ENCODE results near the gene PAM16.
"Not testable (repeated sequence)": the region's sequence is repeated elsewhere in the genome, so short reads cannot be mapped to it uniquely, and the experiment has no call there.

Gene PAM16

DNA sequence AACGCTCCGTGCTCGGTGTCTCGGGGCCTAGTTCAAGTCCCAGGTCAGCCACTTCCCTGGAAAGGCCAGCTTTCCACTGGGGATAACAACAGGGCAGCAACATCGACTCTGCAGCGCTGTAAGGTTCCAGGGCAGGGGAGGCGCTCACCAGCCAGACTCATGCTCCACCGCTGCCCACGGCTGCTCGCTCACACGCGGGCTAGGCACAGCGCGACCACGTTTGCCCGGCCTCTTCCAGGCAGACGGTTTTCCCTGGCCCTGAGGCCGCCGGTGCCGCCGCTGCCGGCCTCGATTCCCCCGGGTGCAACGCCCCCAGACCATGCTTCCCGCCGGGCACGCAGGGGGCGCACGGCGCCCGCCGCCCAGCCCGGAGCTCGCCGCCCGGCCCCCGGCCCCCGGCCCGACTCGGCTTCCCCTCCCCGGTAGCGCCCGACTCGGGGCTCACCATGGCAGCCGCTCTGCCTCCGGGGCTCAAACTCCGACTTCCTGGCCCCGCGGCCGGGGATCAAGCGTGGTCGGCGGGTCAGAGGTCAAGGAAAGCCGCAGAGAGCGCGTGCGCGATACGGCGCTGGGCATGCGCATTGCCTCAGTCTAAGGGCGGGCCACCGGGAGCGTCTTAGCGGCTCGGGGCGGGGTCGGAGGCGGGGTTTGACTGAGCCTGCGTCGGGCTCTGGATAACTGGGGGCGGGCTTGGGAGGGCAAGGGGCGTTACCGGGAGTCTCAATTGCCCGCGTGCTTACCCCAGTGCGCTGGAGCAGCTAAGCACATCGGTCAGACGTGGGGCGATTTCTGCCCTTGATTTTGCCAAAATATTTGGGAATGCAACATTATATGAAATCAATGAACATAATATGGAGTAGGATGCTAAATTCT is at the start of gene PAM16:
TSS of gene PAM16 (minus strand) at position 535 of the 873 bp plus-strand sequence. CDS start at position 448, 87 bp downstream.
- peak; percentile 79 to 82 for DNase-seq (ENCODE audit: low read depth in 2 of 2)

DNA sequence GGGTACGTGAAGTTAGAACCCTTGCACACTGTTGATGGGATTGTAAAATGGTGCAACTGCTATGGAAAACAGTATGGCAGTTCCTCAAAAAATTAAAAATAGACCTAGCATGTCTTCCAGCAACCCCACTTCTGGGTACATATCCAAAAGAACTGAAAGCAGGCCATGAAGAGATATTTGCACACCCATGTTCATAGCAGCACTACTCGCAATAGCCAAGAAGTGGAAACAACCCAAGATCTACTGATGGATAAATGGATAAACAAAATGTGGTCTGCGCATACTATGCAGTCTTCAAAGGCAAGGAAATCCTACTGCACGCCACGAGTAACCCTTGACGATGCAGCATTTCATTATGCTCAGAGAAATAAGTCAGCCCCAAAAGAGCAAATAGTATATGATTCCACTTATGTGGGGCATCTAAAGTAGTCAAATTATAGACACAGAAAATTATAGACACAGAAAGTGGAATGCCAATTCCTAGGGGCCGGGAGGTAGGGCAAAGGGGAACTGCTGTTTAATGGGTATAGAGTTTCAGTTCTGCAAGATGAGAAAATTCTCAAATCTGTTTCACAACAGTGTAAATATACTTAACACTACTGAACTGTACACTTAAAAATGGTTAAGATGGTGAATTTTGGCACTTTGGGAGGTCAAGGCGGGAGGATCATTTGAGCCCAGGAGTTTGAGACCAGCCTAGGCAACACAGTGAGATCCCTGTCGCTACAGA is 48.0 kb upstream of the PAM16 start:
- DNase-seq (ENCODE audit: low read depth in 2 of 2), result no peak

DNA sequence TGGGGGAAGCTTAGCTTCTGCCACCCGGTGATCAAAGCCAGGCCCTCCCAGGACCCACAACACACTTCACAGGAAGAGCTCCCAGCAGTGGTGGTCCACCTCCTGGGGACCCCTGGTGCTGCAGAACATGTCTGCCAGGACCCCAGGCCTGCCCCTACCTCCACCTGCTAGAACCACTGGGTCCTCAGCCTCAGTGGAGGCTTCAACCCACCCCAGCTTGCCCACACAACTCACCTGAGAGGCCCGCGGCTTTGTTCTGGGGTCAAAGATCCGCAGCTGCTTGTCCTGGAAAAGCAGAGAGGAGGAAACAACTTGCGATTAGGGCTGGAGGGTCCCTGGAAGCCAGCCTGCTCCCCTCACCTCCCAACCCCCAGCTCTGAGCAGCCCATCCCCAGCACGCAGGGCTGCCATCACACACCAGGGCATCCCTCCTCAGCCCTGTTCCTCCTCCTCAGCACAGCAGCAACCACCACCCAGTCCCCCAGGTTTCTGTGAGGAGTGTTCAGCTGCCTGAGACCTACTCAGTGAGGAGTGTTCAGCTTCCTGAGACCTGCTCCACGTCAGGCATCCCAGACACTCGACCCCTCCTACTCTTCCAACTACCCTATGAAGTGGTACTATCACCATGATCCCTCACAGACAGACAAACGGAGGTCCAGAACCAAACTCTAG is 44.1 kb upstream of the PAM16 start:
- DNase-seq (ENCODE audit: low read depth in 2 of 2), result no peak

DNA sequence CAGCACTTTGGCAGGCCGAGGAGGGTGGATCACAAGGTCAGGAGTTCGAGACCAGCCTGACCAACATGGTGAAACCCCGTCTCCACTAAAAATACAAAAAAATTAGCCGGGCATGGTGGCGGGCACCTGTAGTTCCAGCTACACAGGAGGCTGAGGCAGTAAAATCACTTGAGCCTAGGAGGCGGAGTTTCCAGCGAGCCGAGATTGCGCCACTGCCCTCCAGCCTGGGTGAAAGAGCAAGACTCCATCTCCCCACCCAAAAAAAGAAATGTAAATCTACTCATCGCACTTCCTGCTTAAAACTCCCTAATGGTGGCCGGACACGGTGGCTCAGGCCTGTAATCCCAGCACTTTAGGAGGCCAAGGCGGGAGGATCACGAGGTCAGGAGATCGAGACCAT is 42.7 kb upstream of the PAM16 start:
- not testable (repeated sequence) for DNase-seq (ENCODE audit: low read depth in 2 of 2)

DNA sequence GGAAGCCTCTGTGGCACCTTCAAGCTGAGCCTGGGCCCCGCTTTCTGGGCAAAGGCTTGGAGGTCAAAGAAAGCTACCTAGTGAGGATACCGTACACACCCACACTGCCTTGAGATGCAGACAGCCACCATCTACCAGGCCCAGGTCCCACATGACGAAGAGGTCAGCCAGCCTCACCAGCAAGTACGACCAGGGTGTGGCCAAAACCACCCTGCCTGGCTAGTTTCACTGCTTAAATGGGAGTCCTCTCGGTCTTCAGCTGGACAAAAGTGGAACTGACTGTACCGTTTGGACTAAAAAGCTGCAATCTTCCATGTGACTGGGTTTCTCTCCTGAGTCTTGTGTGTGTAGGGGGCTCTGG is 42.1 kb upstream of the PAM16 start:
- DNase-seq (ENCODE audit: low read depth in 2 of 2), result no peak

DNA sequence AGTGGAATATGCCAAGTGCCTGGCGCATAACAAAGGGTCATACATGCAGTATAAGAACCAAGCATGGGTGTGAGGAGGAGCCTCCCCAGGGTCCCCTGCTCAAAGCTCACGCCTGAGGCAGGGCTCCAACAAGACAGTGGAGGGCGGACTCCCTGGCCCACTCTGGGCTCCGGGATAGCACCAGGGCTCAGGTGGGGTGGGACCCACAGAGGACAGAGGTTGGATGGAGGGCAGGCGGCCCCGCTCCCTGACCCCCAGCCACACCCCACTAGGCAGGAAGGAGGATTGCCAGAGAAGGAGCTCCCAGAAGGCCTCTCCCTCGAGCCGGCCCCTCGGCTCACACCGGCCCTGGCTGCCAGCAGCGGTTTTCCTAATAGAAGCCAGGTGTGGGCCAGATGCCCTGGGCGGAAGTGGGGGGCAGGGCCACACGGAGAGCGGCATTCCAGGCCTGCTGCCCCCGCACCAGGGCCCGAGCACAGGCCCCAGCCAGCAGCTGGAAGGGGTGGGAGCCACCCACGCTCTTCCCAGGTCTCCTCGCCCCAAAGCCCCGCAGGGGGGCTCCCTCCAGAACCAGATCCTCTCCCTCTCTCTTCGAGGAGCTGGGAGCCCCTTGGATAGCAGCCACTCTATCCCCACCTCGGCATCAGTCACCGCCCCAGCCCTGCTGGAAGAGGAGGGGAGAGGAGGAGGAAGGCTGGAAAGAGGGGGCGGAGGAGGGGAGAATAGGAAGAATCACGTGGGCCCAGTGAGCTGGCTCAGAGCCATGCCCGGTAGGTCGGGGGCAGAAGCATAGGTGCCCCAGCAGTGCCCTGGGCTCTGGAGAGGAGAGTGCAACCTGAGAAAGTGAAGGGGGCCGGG is 41.5 kb upstream of the PAM16 start:
- peak; percentile 93 to 95 for DNase-seq (ENCODE audit: low read depth in 2 of 2)

DNA sequence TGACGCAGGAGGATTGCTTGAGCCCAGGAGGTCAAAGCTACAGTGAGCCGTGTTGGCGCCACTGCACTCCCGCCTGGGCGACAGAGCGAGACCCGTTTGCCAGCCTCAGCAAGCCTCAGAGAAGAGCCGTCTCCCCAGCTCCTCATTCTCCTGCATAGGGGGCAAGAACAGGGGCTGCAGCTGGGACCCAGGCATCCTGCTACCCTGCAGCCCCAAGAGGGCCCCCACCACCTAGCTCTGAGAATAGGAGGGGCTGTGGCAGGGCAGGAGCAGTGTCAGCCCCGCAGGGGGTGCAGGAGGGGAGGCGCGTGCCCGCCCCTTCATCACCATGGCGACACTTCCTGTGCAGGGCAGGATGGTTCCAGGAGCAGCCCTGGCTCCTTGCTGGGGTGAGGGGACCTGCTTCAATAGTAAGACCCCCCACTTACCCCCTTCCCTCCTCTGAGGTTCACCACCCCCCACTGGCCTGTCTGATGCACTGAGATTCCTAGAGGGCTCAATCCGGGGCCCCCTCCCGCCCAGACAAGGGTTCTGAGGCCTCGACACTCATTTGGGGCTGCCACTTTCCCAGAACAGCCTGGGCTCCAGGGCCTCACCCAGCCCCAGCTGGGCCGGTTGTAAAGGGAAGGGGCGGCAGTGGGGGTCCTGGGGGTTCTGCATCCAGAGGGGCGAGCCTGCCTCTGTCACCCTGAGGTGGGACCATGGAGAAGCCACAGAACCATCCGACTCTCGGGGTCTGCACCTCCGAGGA is 40.7 kb upstream of the PAM16 start:
- DNase-seq (ENCODE audit: low read depth in 2 of 2), result no peak

DNA sequence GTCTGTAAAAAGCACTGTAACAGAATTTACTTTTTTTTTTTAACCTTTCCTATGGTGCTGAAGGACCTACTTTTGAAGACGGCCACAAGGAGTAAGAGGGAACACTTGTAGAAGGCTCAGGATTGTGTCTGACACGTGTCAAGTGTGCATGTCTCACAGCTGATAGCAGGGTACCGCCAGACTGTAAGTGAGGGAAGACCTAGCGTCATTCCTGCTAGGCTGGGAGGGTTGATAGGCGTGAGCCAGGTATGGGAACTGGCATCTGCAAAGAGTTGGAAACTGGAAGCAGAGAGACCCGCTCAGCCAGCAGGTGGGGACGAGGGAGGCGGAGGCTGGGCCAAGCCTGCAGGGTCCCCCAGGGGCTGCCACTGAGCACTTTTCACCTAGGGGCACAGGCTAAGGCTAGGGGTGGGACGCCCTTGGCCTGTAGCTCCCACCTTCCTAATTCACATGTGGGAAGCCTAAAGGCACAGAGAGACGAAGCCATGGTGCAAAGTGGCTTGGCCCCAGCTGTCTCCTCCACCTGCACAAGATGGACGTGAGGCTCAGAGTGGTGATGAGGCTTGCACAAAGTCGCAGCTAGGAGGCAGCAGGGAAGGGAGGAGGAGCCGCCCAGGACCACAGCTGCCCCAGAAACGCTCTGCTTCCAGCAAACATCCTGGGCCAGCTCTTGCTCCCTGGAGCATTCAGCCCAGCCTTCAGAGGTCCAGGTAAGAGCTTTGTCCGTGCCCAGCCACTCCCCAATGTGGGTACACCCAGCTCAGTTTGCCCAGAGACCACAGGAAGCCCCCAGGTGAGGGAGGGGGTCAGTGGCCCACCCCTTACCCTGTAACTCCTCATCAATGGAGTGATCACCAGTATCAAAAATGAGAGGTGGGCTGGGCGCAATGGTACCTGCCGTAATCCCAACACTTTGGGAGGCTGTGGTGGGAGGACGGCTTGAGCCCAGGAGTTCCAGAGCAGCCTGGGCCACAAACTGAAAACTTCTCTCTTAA is 39.4 kb upstream of the PAM16 start:
- DNase-seq (ENCODE audit: low read depth in 2 of 2), result no peak

GRCh38 chr16:4389051-4389955 is 38.2 kb upstream of the PAM16 start:
- no peak for DNase-seq (ENCODE audit: low read depth in 2 of 2)

DNA sequence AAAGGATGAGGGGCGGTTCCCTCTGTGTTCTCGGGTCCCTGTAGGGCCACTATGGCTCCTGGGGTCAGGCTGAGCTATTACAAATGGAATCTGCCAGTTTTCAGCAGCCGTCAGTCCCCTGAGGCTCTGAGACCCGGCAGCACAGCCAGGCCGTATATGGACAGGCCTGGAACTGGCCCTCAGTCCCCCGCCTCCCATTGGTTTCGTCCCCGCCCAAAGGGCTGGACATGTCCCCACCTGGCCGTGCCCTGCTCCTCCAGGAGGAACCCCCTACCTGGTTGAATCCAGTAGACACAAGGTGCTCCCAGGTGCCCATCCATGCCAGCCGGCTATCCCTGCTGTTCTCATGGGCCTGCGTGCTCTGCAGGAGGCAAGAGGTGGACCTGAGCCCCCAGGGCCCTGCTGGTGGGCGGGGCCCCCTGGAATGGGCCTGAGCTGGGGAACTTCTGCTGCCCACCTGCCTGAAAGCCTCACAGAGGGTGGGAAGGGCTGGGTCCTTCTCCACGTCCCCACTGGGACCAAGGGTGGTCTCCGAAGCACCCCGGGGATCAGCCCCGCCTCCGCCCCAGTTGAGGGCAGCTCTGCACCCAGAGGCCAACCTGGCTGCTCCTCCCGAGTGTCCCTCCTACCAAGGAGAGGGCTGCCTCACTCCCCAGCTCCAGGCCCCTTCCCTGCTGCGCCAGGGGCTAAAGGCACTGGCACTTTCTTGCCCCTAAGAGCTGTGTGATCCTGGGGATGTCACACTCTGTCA is 37.3 kb upstream of the PAM16 start:
- DNase-seq (ENCODE audit: low read depth in 2 of 2), result no peak

DNA sequence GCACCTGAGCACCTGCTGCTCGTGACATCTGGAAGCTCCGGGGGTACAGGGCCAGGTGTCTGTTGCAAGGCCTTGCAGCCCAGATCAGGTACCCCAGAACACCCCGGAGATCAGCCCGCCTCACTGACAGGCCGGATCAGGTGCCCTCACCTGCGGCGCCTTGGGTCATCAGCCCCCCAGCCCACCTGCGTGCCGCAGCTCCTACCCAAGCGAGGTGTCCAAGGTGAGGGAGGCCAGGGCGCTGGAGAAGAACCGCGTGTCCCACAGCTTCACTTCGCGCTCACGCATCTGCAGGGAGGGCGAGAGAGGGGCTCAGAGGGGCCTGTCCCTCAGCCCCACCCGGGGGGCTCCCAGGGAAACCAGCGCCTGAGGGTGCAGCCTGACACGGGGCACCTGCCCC is 36.7 kb upstream of the PAM16 start:
- DNase-seq (ENCODE audit: low read depth in 2 of 2), result no peak

GRCh38 chr16:4386951-4387565 is 35.9 kb upstream of the PAM16 start:
- DNase-seq (ENCODE audit: low read depth in 2 of 2), result no peak

GRCh38 chr16:4386451-4386805 is 35.3 kb upstream of the PAM16 start:
- no peak for DNase-seq (ENCODE audit: low read depth in 2 of 2)

- no peak for DNase-seq (ENCODE audit: low read depth in 2 of 2)
These were observed 34.8 kb upstream of the PAM16 start for GRCh38 chr16:4385789-4386450.

DNA sequence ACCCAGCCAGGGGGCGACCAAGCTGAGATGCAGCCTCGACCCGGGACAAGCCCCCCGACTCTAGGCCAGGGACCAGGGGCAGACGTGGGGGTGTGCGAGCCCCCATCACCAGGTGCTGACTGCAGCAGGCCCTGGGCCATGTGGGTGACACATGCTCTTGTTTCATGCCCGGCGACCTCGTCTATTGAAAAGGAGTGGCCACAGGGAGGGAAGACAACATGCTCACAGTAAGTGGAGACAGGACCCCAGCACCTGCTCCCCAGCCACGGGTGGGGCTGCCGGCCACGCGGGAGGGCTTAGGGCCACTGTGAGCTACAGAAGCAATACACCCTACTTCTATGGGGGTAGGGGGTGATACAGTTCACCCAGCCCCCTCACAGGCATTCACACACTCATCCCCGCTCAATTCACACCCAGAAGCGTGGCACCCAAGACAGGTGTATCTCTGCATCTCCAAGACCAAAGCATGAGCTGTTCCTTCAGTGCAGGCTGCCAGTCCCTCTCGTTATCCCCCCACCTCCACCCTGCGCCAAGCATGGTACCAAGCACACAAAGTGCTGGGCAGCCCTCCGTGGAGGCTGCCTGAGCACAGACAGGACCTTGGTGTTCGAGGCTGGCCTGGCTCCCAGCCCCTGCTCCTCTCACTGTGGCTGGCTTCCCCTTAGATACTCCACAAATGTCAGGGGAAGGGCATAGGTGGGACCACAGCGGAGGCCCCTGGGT is 34.1 kb upstream of the PAM16 start:
- DNase-seq (ENCODE audit: low read depth in 2 of 2), result no peak

DNA sequence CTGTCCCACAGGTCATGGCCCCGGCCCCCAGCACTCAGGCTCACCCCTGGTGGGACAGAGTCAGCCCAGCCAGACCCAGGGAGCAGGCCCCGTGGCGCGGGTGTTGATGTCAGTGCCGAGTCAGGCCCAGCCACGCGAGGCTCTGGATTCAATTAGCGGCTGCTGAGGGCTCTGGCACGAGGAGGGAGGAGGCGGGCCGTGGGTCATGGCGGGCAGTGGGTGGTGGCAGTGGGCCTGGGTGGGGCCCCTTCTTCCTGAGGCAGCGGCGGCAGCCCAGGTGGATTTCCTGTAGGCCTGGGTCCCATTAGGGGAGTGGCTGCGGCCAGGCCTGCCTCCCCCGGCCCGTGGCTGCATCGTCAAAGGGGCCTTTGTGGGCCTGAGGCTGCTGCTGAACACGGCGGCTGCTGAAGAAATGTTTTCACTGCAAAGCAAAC is 33.4 kb upstream of the PAM16 start:
- peak in 1 of 2 experiments; percentile 51 for DNase-seq (ENCODE audit: low read depth in 2 of 2)

All from fibroblast of skin of left quadriceps (primary cell).